RKO (cell line): ENCODE data around the gene BORA.
"Not testable (repeated sequence)": the region's sequence is repeated elsewhere in the genome, so short reads cannot be mapped to it uniquely, and the experiment has no call there.

ENCODE experiments used
- DNase-seq: peaks from one replicate; pipeline ENCODE4 v3.0.0-alpha.2; 2016; ENCODE audit warnings: low spot score

Gene BORA

GRCh38 chr13:72763411-72763810 is 35.7 kb downstream of the BORA start:
- DNase-seq = no peak

- no peak for DNase-seq
These were observed 46.3 kb downstream of the BORA start for GRCh38 chr13:72774019-72774418.

- DNase-seq = peak; percentile 98
These were observed 54.0 kb downstream of the BORA start, which contains the start of the genes DIS3 and PIBF1 for GRCh38 chr13:72781451-72782439. TSS of gene DIS3 (minus strand) at chr13:72781900. CDS start at chr13:72781832, 68 bp downstream. TSS of gene PIBF1 (plus strand) at chr13:72782133. CDS start at chr13:72783470, 1,337 bp downstream.

- peak; percentile 30 for DNase-seq
These were observed 55.0 kb downstream of the BORA start for GRCh38 chr13:72782717-72783116.

GRCh38 chr13:72784679-72785078 is 57.0 kb downstream of the BORA start:
- not testable (repeated sequence) for DNase-seq

- DNase-seq = no peak
These were observed 61.1 kb downstream of the BORA start for GRCh38 chr13:72788831-72789230.

GRCh38 chr13:72792640-72793039 is 64.9 kb downstream of the BORA start:
- no peak for DNase-seq

GRCh38 chr13:72798817-72799216 is 71.1 kb downstream of the BORA start:
- DNase-seq = no peak

- no peak for DNase-seq
These were observed 76.6 kb downstream of the BORA start for GRCh38 chr13:72804301-72804700.
